Stimulated activated CD8-positive, alpha-beta memory T cell treated with anti-CD3 and anti-CD28 coated beads, Interleukin-15, amount 100 ng/mL, for 48 hours (primary cell): ENCODE results near the gene SHB.

Experiments used
- DNase-seq, 2 donors: peaks; one replicate each; pipeline ENCODE4 v3.0.0-alpha.2; 2020; ENCODE audit warnings: low read depth in 2 of 2

SHB gene

GRCh38 chr9:37935096-37935495, 133.9 kb downstream of the SHB start:
- no peak for DNase-seq

- no peak for DNase-seq
These were observed 137.4 kb downstream of the SHB start for GRCh38 chr9:37931592-37931991.

GRCh38 chr9:37929441-37929895, 139.6 kb downstream of the SHB start:
- no peak for DNase-seq

GRCh38 chr9:37928552-37929430, 140.2 kb downstream of the SHB start:
- no peak for DNase-seq

- DNase-seq, result no peak
These were observed 141.2 kb downstream of the SHB start for GRCh38 chr9:37927601-37928551.

- no peak for DNase-seq
These were observed 141.9 kb downstream of the SHB start for GRCh38 chr9:37927132-37927531.

- DNase-seq, result no peak
These were observed 142.3 kb downstream of the SHB start for GRCh38 chr9:37926737-37927118.

GRCh38 chr9:37925786-37926736, 143.0 kb downstream of the SHB start:
- DNase-seq, result no peak

- no peak for DNase-seq
These were observed 144.0 kb downstream of the SHB start for GRCh38 chr9:37925006-37925405.

- DNase-seq, result no peak
These were observed 144.5 kb downstream of the SHB start for GRCh38 chr9:37924538-37924937.

GRCh38 chr9:37923796-37924427, 145.1 kb downstream of the SHB start:
- DNase-seq, result no peak

GRCh38 chr9:37923118-37923795, 145.8 kb downstream of the SHB start:
- DNase-seq, result no peak

GRCh38 chr9:37922363-37923117, 146.5 kb downstream of the SHB start:
- no peak for DNase-seq

- no peak for DNase-seq
These were observed 147.3 kb downstream of the SHB start for GRCh38 chr9:37921546-37922300.

GRCh38 chr9:37921168-37921510, 147.9 kb downstream of the SHB start:
- no peak for DNase-seq

GRCh38 chr9:37920471-37921167, 148.4 kb downstream of the SHB start:
- DNase-seq, result no peak

GRCh38 chr9:37919956-37920335, 149.1 kb downstream of the SHB start:
- DNase-seq, result no peak

- DNase-seq, result no peak
These were observed 149.6 kb downstream of the SHB start for GRCh38 chr9:37919246-37919955.
